WI38 (cell line): Measurements from ENCODE around the gene FAM83B.
"Not testable (repeated sequence)": the region's sequence is repeated elsewhere in the genome, so short reads cannot be mapped to it uniquely, and the experiment has no call there.

Source experiments
- H3K4me3 ChIP-seq: 2 replicates; pipeline ENCODE4 v1.5.1; 2011; ENCODE audit warnings: low read depth, mild to moderate bottlenecking, control low read depth, low read length
- CTCF ChIP-seq: IDR thresholded peaks from 2 replicates; pipeline ENCODE4 v1.5.1; 2012; ENCODE audit warnings: low read depth, mild to moderate bottlenecking, control low read depth, low read length

Gene FAM83B

GRCh38 chr6:54810147-54810546 lies 36.4 kb upstream of the FAM83B start:
- TF ChIP-seq CTCF: no peak
- H3K4me3 ChIP-seq: no peak overlapping the region

GRCh38 chr6:54813892-54814291 lies 32.7 kb upstream of the FAM83B start:
- no peak overlapping the region for H3K4me3 ChIP-seq
- no peak for TF ChIP-seq CTCF

GRCh38 chr6:54817236-54817635 lies 29.3 kb upstream of the FAM83B start:
- no peak for TF ChIP-seq CTCF
- H3K4me3 ChIP-seq: no peak overlapping the region

- TF ChIP-seq CTCF: no peak
- H3K4me3 ChIP-seq: no peak overlapping the region
Measured at GRCh38 chr6:54817834-54818233, 28.7 kb upstream of the FAM83B start.

- H3K4me3 ChIP-seq: not testable (repeated sequence)
Measured at GRCh38 chr6:54824225-54824624, 22.3 kb upstream of the FAM83B start.

- no peak overlapping the region for H3K4me3 ChIP-seq
- TF ChIP-seq CTCF: no peak
Measured at GRCh38 chr6:54827010-54827409, 19.6 kb upstream of the FAM83B start.

- no peak for TF ChIP-seq CTCF
- H3K4me3 ChIP-seq: no peak overlapping the region
Measured at GRCh38 chr6:54830216-54830615, 16.4 kb upstream of the FAM83B start.

- no peak overlapping the region for H3K4me3 ChIP-seq
- no peak for TF ChIP-seq CTCF
Measured at GRCh38 chr6:54835176-54835575, 11.4 kb upstream of the FAM83B start.
